Breast epithelium (tissue), 4 donors: ENCODE data around the gene KIF26B. TPM values are rescaled to one million over a fixed set of nuclear protein-coding genes. Genes with fewer than 3 reads are reported as not detected.

Experiments
- DNase-seq, 2 donors: peaks; one replicate each; pipeline ENCODE4 v3.0.0-alpha.2; 2019; ENCODE audit warnings: low spot score in 2 of 2
- H3K27ac ChIP-seq, 2 donors: fragments of 200-600 bp; sonication (generic) in 1 of 2; one replicate each; pipeline ENCODE4 v1.5.1; 2016 to 2019; ENCODE audit warnings: mild to moderate bottlenecking in 1 of 2
- H3K27me3 ChIP-seq, 2 donors: fragments of 200-600 bp; sonication (generic) in 1 of 2; one replicate each; pipeline versions ENCODE4 v1.5.1 to v1.6.0; 2017 to 2019; ENCODE audit warnings: control low read depth in 1 of 2, mild to moderate bottlenecking in 1 of 2
- H3K36me3 ChIP-seq: fragments of 200-600 bp; one replicate; pipeline ENCODE4 v1.5.1; 2019
- H3K4me1 ChIP-seq, 2 donors: fragments of 200-600 bp; sonication (generic); one replicate each; pipeline ENCODE4 v1.5.1; 2016 to 2019; ENCODE audit warnings: control low read depth in 1 of 2
- H3K4me3 ChIP-seq, 3 donors: fragments of 200-600 bp; sonication (generic); 1 replicate in 2 of 3; 2 replicates in 1 of 3; pipeline ENCODE4 v1.5.1; 2016 to 2019; ENCODE audit warnings: mild to moderate bottlenecking in 3 of 3, moderate library complexity in 2 of 3
- H3K9me3 ChIP-seq, 2 donors: fragments of 200-600 bp; sonication (generic) in 1 of 2; one replicate each; pipeline ENCODE4 v1.5.1; 2016 to 2019; ENCODE audit warnings: control low read depth in 1 of 2
- POLR2A ChIP-seq: fragments of 450-650 bp; IDR thresholded peaks from one replicate; pipeline ENCODE4 v1.6.1; 2016; ENCODE audit warnings: antibody characterized with exemption, mild to moderate bottlenecking, moderate library complexity
- POLR2AphosphoS5 ChIP-seq, 3 donors: sonication (generic); formaldehyde crosslinking; IDR thresholded peaks; one replicate each; pipeline ENCODE4 v1.6.1; 2017; ENCODE audit warnings: antibody characterized with exemption in 3 of 3
- intact Hi-C: fragments of 100-400 bp; cut with DNase I; formaldehyde crosslinking; loops from one replicate; pipeline ENCODE4 v1.15.1; 2023; ENCODE audit warnings: low total_unique reads
- total RNA-seq, 3 donors: library from RNA; depleted of rRNA; stranded (reverse); fragments of >200 nt; gene quantifications; one replicate each; pipeline ENCODE4 v1.1.0, GENCODE V29; 2016
- TF ChIP-seq, protein P1 (sequence below), 3 donors: fragments of 450-650 bp; IDR thresholded peaks; one replicate each; pipeline ENCODE4 v1.5.1; 2016 to 2017; ENCODE audit warnings: antibody characterized with exemption in 3 of 3, mild to moderate bottlenecking in 3 of 3, moderate library complexity in 3 of 3

KIF26B gene
- total RNA-seq, 3 donors from 2014 or later = 0.32 to 1.0 (median 0.33) TPM

DNA sequence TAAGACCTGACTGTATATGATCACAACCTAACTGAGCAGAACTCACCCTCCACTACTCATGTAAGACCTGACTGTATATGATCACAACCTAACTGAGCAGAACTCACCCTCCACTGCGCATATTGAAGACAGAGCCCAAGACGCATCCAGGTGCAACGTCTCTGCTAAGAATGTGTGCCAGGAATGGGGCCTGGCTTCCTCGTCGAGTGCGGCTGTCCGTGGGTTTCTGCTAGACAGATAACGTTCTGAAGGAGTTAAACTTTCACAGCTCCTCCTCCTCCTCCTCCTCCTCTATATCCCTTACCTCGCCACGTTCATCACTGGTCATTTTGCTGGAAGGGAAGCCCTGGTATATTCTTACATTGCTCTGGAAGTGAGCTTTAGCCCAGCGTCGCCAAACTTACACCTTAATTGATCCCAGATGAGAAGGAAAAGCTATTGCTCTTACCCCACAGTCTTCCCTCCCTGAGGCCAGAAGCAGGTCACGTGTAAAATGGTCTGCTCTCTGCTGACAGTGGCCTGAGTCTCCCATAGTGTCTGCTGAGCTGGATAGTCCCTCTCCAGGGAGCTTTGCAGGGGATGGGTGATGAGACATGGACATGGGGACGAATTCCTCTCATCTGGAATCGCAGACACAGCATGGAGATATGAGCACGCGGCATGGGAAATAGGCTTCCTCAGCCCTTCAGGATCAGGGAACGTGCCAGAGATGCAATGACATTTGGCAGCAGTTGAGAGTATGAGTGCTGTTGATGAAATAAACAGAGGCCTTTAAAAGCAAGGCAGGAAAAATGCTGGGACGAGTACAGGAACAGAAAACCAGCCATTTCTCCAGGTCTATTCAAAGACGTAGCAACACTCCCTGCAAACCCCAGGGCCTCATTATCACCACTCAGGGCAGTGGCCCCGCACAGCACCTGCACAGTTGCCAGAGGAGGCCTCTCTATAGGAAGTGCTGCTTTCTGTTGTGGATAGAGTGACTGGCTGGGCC lies 528.1 kb downstream of the KIF26B start:
- H3K4me3 ChIP-seq = no peak overlapping the region
- DNase-seq = no peak
- H3K9me3 ChIP-seq = no peaks in the 10 kb centered on the region
- no peaks in the 10 kb centered on the region for H3K27me3 ChIP-seq
- no peak overlapping the region for H3K27ac ChIP-seq
- H3K4me1 ChIP-seq = no peaks in the 10 kb centered on the region
- no peak for TF ChIP-seq POLR2AphosphoS5 (IDR thresholded peaks at IDR 0.05)
- TF ChIP-seq, protein P1, sequence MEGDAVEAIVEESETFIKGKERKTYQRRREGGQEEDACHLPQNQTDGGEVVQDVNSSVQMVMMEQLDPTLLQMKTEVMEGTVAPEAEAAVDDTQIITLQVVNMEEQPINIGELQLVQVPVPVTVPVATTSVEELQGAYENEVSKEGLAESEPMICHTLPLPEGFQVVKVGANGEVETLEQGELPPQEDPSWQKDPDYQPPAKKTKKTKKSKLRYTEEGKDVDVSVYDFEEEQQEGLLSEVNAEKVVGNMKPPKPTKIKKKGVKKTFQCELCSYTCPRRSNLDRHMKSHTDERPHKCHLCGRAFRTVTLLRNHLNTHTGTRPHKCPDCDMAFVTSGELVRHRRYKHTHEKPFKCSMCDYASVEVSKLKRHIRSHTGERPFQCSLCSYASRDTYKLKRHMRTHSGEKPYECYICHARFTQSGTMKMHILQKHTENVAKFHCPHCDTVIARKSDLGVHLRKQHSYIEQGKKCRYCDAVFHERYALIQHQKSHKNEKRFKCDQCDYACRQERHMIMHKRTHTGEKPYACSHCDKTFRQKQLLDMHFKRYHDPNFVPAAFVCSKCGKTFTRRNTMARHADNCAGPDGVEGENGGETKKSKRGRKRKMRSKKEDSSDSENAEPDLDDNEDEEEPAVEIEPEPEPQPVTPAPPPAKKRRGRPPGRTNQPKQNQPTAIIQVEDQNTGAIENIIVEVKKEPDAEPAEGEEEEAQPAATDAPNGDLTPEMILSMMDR (IDR thresholded peaks at IDR 0.05) = no peak
- no peak for TF ChIP-seq POLR2A
- H3K36me3 ChIP-seq = no peaks in the 10 kb centered on the region
- intact Hi-C loops = no loop called here

DNA sequence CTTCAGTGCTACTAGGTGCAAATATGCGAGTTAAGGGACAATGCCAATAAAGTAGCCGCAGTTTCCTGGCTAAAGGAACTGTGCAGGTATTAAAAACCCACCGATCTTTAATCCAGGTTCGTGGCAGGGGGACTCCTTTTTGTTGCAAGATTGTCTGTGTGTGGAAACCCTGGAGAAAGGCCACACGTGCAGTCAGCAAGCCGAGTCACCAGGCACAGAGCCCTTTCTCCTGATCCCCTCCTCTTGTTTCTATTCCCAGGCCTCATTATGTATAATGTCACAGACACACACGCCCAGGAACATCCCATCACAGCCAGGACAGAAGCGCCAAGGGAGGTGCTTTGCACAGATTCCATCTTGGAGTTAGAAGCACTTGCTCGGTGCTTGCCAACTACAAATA lies 528.9 kb downstream of the KIF26B start:
- DNase-seq = no peak

DNA sequence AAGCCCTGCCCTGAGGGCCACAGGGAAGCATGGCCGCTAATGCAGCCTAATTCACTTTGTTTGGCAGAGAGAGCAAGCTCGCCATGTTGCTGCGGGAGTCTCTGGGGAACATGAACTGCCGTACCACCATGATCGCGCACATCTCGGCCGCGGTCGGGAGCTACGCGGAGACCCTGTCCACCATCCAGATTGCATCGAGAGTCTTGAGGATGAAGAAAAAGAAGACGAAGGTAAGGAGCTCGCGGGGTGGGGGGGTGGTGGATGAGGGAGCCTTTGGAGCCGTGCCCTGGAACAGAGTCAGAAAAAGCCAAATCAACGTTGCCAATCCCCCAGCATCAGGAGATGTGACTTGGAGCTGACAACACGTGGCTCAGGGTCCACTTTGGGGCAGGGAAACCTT lies 529.4 kb downstream of the KIF26B start:
- Histone ChIP-seq H3K27me3 (no peaks in the 10 kb centered on the region), H3K4me3 (no peak overlapping the region), H3K27ac (no peak overlapping the region), H3K4me1 (no peaks in the 10 kb centered on the region), H3K36me3 (no peaks in the 10 kb centered on the region), H3K9me3 (no peaks in the 10 kb centered on the region)
- TF ChIP-seq, protein P1 (IDR thresholded peaks at IDR 0.05) = no peak
- TF ChIP-seq POLR2A = no peak
- no peak for TF ChIP-seq POLR2AphosphoS5 (IDR thresholded peaks at IDR 0.05)
- DNase-seq = no peak
- intact Hi-C loops = no loop called here

More for the DNA sequence above, 528.9 kb downstream of the KIF26B start:
- Histone ChIP-seq H3K27me3 (no peaks in the 10 kb centered on the region), H3K4me3 (no peak overlapping the region), H3K9me3 (no peaks in the 10 kb centered on the region), H3K27ac (no peak overlapping the region), H3K4me1 (no peaks in the 10 kb centered on the region), H3K36me3 (no peaks in the 10 kb centered on the region)
- intact Hi-C loops = no loop called here
- TF ChIP-seq POLR2A (no peak), POLR2AphosphoS5 (IDR thresholded peaks at IDR 0.05) (no peak)
- TF ChIP-seq, protein P1 (IDR thresholded peaks at IDR 0.05) = no peak

DNA sequence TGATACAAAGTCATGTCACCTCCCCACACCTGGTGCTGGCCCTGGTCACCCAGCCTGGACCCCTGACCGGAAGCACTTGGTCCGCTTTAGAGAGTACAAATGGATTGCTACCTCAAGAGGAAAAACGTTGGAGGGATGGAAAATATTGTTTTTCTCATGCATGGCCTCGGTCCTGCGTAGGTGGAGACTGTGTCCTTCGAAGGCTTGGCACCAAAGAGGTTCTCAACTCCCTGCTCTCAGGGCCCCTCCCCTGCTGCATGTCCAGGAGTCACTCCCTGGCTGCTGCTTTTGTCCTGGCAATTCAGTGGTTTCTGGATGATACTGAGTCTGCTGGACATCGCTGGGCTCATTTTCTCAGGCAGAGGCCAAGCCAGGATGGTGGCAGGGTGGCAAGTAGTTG lies 529.8 kb downstream of the KIF26B start:
- no peak overlapping the region for H3K27ac ChIP-seq
- no peak overlapping the region for H3K4me3 ChIP-seq
- no peaks in the 10 kb centered on the region for H3K27me3 ChIP-seq
- no peaks in the 10 kb centered on the region for H3K36me3 ChIP-seq
- DNase-seq = no peak
- no peaks in the 10 kb centered on the region for H3K9me3 ChIP-seq
- TF ChIP-seq, protein P1 (IDR thresholded peaks at IDR 0.05) = no peak
- TF ChIP-seq POLR2AphosphoS5 (IDR thresholded peaks at IDR 0.05) (no peak), POLR2A (no peak)
- no peaks in the 10 kb centered on the region for H3K4me1 ChIP-seq
- intact Hi-C loops = no loop called here

DNA sequence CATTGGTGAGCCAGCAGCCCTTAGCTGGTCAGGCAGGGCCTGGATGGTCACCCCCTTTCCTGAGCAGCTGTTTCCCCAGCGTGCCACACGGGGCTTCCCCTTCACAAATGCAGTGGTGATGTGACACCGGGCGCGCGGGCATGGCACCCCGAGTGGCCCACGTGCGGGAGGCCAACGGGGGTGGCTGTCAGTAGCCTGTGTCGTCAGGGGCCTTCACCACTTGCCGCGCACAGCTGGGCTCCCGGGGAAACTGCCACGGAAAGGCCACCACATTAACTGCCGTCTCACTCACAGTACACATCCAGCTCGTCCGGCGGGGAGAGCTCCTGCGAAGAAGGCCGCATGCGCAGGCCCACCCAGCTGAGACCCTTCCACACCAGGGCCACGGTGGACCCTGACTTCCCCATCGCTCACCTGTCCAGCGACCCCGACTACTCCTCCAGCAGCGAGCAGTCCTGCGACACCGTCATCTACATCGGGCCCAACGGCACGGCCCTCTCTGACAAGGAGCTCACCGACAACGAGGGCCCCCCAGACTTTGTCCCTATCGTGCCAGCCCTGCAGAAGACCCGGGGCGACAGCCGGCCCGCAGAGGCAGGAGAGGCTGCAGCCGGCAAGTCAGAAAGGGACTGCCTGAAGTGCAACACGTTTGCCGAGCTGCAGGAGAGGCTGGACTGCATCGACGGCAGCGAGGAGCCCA lies 530.5 kb downstream of the KIF26B start:
- Histone ChIP-seq H3K36me3 (no peaks in the 10 kb centered on the region), H3K27me3 (no peaks in the 10 kb centered on the region), H3K27ac (no peak overlapping the region), H3K4me3 (no peak overlapping the region), H3K4me1 (no peaks in the 10 kb centered on the region), H3K9me3 (no peaks in the 10 kb centered on the region)
- DNase-seq = no peak
- TF ChIP-seq POLR2AphosphoS5 (IDR thresholded peaks at IDR 0.05) (no peak), POLR2A (no peak)
- TF ChIP-seq, protein P1 (IDR thresholded peaks at IDR 0.05) = no peak
- intact Hi-C loops = no loop called here
